ENCODE results near the gene SNRNP25.

The SNRNP25 gene

GRCh38 chr16:86483-86952 lies 32.9 kb downstream of the SNRNP25 start:
- H3K27ac ChIP-seq: no peak overlapping the region
- TF ChIP-seq ZFX (IDR thresholded peaks at IDR 0.05; ENCODE audit: borderline replicate concordance) (no peak), CTCF (IDR thresholded peaks at IDR 0.05) (no peak)

GRCh38 chr16:88613-89012 lies 35.0 kb downstream of the SNRNP25 start:
- no peak overlapping the region for H3K27ac ChIP-seq
- no peak for TF ChIP-seq ZFX (IDR thresholded peaks at IDR 0.05; ENCODE audit: borderline replicate concordance)
- TF ChIP-seq CTCF (IDR thresholded peaks at IDR 0.05): no peak

DNA sequence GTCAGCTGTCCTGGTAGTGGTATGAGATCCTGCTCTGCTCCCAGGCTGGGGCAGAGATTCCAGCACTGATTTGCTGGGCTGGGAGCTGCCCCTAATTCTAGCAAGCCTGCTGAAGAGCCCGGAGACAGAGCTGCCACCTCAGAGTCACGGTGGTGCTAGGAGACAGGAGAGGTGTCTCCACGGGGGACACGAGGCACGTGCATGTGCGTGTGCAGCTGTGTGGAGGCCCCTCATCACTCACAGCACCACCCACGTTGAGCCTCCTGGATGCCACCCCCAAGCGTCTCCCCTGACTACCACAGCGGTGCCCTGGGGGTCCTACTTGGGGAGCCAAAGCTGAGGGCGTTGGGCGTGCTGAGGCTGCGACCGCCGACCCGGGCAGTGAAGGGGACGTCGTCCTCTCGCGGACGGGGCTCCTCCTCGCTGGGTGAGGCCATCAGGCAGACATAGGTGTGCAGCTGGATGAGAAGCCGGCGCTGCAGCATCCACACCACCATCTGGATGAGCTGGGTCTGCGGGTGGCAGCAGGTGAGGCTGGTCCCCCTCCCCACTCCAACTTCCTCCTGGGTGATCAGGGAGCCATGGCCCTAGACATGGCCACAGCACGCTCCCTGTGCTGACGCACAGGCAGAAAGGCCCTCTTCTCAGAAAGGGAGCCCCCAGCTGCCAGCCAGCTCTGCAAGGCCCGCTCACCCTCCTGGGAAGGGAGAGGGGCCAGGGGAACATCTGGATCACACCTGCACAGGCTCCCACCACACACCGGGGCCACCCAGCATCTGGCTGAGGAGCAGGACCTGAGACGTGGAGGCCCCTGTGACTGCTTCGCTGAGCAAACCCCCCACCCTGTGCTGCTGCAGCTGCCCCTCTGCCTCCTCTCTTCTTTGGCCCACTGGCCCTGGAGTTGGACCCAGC lies 36.0 kb downstream of the SNRNP25 start:
- H3K27ac ChIP-seq: no peak overlapping the region
- no peak for TF ChIP-seq ZFX (IDR thresholded peaks at IDR 0.05; ENCODE audit: borderline replicate concordance)
- no peak for TF ChIP-seq CTCF (IDR thresholded peaks at IDR 0.05)

- TF ChIP-seq ZFX (IDR thresholded peaks at IDR 0.05; ENCODE audit: borderline replicate concordance): no peak
- no peak for TF ChIP-seq CTCF (IDR thresholded peaks at IDR 0.05)
- H3K27ac ChIP-seq: no peak overlapping the region
Observed at GRCh38 chr16:91484-91883, 37.9 kb downstream of the SNRNP25 start.

DNA sequence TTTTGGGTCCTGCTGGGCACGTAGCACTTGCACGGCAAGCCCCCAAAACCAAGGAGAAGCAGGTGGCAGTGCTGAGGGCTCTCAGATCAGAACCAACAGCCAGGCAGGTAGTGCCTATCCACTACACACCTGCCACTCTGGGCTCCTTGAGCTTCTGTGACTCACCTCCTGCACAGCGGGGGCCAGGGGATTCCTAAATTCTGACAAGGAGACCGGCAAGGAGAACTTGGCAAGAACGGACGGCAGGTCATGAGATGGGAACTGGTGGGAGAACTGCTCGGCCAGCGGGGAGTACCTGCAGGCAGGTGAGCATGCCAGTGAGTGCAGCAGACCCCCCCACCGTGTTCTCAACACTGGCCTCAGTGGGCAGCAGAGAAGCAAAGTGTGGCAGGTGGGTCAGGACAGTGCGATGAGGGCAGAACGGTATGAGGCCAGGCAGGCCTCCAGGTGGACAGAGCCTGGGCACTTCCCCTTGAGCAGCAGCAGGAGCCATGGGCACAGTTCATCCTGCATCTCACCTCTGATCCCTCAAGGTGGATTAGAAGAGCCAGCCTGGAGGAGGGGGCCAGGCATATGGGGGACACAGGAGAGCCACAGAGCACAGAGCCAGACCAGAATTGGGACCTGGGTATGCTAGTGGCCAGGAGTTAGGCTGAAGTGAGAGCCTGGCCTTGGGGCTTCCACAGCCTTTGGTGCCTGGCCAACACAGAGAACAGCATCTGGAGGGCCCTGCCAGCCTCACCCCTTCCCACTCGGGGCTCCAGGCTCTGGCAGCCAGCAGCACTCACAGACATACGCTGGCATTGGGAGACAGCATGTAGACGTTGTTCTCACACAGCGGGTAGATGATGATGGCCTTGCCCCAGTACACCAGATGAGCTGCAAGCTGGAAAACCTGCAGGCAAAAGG lies 39.1 kb downstream of the SNRNP25 start:
- no peak for TF ChIP-seq ZFX (IDR thresholded peaks at IDR 0.05; ENCODE audit: borderline replicate concordance)
- TF ChIP-seq CTCF (IDR thresholded peaks at IDR 0.05): no peak
- no peak overlapping the region for H3K27ac ChIP-seq

GRCh38 chr16:94918-95265 lies 41.3 kb downstream of the SNRNP25 start:
- TF ChIP-seq CTCF (IDR thresholded peaks at IDR 0.05) (no peak), ZFX (IDR thresholded peaks at IDR 0.05; ENCODE audit: borderline replicate concordance) (no peak)
- no peak overlapping the region for H3K27ac ChIP-seq

Data from 22Rv1 (cell line).